LNCAP (cell line): Measurements from ENCODE around the gene CPNE6.

ENCODE experiments used
- CTCF ChIP-seq: fragments of 450-650 bp; IDR thresholded peaks from 2 replicates; pipeline ENCODE4 v1.5.1; 2017; ENCODE audit warnings: mild to moderate bottlenecking

Gene CPNE6

GRCh38 chr14:24051176-24051788 is 20.1 kb upstream of the CPNE6 start:
- no peak for TF ChIP-seq CTCF

- no peak for TF ChIP-seq CTCF
Measured at GRCh38 chr14:24051789-24052655, 19.3 kb upstream of the CPNE6 start, which contains the start of gene CARMIL3. Gene CARMIL3, plus strand, starts transcription at chr14:24052009. Its CDS starts 145 bp downstream, at chr14:24052154.

- no peak for TF ChIP-seq CTCF
Measured at GRCh38 chr14:24052656-24053547, 18.5 kb upstream of the CPNE6 start.

- TF ChIP-seq CTCF = no peak
Measured at GRCh38 chr14:24053548-24054323, 17.6 kb upstream of the CPNE6 start.

GRCh38 chr14:24054324-24054641 is 17.1 kb upstream of the CPNE6 start:
- no peak for TF ChIP-seq CTCF

- no peak for TF ChIP-seq CTCF
Measured at GRCh38 chr14:24054646-24055045, 16.7 kb upstream of the CPNE6 start.
